SKM-1 treated with dmso at 0.1 percent for 144 hours (cell line): ENCODE results near the gene BPIFB3.
"Not testable (repeated sequence)": the region's sequence is repeated elsewhere in the genome, so short reads cannot be mapped to it uniquely, and the experiment has no call there.

Source experiments
- DNase-seq: peaks from one replicate; lab custom pipeline; 2025; ENCODE audit not compliant: unreplicated experiment; lab: John Stamatoyannopoulos, UW

Gene BPIFB3

DNA sequence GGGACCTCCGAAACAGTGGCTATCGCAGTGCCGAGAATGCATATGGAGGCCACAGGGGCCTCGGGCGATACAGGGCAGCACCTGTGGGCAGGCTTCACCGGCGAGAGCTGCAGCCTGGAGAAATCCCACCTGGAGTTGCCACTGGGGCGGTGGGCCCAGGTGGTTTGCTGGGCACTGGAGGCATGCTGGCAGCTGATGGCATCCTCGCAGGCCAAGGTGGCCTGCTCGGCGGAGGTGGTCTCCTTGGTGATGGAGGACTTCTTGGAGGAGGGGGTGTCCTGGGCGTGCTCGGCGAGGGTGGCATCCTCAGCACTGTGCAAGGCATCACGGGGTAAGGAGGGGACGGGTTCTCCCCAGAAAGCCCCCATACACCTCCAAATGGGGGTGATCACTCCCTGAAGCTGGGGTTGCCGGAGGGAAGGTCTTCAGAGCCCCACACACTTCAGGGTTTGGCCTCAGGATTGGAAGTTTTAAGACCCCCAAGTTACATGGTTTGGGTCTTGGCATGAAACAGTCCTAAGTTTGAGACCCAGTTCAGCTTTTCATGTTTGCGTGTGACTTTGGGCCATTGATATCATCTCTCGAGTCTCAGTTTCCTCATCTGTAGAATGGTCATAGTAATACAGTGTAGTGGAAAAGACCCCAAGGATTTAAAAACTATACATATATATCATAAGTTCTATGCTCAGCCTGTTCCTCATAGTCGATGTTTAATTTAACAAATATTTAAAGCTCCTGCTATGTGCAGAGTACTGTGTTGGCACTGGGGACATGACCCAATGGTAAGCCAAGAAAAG lies 30.0 kb downstream of the BPIFB3 start:
- DNase-seq = no peak

DNA sequence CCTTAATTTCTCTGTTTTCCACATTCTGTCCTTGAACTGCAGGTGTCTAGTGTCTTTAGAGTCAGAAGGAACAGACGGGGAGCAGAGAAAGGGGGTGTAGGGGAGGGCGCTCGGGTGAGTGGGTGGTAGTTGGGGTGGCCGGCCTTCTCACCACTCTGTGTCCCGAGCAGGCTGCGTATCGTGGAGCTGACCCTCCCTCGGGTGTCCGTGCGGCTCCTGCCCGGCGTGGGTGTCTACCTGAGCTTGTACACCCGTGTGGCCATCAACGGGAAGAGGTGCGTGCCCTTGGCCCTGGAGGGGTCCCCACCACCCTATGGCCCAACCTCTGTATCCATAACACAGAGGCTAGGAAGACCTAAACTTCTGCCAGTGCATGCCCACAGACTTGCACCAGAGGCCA lies 31.0 kb downstream of the BPIFB3 start:
- no peak for DNase-seq

GRCh38 chr20:33086052-33086722 lies 32.5 kb downstream of the BPIFB3 start:
- DNase-seq = no peak

DNA sequence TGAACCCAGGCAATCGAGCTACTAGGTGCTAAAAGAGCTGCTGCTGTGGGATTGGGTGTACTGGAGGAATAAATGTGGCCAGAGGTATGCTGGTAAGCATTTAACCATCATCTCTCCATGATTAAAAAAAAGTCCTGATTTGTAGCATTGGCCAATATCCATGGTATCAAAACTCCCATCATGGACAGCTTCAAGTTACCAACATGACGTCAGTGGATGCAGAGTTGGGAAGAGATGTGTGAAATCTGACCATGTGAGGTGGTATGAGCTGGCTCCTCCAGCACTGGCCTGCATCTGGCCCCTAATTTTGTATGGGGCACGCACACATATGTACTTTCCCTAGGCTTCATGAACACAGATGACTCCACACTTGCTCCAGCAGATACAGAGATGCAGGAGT lies 37.4 kb downstream of the BPIFB3 start:
- no peak for DNase-seq

DNA sequence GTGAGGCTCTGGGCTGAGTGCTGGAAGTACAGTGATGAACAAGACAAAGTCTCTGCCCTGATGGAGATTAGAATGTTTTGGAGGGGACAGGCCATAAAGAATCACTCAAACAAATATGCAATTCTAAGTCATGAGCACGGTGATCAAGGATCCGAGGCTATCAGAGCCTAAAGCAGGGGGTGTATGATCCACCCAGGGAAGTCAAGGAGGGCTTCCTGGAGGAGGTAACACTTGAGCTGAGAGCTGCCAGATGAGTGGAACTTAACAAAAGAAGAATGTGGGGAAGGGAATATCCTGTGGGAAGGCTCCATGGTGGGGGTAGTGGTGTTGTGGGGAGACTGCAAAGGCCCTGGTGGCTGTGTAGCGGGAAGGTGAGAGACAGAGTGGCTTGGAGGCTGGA lies 38.0 kb downstream of the BPIFB3 start:
- DNase-seq = no peak

DNA sequence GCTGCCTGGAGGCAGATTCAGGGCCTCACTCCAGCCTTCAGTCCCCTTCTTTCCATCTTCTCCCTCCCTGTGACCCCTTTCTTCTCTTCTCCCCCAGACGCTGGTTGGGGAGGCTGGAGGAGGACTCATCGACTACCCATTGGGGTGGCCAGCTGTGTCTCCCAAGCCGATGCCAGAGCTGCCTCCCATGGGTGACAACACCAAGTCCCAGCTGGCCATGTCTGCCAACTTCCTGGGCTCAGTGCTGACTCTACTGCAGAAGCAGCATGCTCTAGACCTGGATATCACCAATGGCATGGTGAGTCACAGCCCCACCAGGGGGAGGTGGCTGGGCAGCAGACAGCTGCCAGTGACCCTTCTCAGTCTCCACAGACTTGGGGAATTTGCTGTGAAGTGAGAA lies 38.7 kb downstream of the BPIFB3 start:
- no peak for DNase-seq

- DNase-seq = no peak
These were observed 39.4 kb downstream of the BPIFB3 start for GRCh38 chr20:33093074-33093473.

DNA sequence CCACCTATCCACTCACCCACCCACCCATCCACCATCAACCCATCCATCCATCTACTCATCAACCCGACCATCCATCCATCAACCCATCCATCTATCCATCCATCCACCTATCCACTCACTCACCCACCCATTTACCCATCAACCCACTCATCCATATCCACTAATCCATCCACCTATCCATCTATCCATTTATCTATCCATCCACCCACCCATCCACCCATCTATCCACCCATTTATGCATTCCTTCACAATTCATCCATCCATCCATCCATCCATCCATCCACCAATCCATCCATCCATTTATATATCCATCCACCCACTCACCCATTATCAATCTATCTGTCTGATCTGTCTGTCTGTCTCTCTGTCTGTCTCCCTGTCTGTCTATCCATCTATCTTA lies 39.9 kb downstream of the BPIFB3 start:
- DNase-seq = no peak

DNA sequence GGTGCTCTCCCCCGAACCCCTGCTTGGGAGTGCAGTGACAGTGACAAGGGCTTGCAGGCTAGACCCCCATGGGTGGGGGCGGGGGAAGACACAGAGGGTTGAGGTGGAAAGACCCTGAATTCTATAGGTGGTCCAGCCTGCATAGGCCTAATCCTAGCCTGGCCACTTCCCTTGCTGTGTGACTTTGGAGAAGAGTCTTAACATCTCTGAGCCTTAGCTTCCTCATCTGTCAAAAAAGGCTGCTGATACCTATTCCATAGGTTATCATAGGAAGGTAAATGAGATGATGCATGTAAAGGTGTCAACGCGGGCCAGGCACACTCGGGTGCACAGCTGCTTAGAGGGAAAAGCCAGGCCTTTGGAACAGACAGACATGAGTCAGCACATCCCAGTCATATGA lies 41.5 kb downstream of the BPIFB3 start:
- DNase-seq = no peak

DNA sequence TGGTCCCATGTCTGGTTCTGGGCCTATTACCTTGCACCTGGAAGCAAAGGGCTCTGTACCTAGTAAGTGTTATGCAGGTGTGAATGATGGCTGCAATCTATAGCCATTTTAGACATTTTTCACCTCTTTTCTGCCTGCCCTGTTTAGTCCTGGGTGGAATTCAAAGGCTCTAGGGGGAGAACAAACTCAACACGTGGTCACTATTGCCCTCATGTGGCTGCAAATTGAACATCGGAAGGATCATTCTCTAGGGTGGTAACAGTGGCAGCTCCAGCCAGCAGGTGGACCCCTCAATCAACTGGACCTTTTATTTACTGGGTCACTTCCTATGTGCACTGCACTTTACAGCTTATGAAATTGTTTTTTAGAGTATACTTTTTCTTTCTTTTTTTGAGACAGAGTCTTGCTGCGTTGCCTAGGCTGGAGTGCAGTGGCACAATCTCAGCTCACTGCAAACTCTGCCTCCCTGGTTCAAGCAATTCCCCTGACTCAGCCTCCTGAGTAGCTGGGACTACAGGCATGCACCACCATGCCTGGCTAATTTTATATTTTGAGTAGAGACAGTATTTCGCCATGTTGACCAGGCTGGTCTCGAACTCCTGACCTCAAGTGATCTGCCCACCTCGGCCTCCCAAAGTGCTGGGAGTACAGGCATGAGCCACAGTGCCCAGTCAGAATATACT lies 42.3 kb downstream of the BPIFB3 start:
- DNase-seq = peak; percentile 57

- no peak for DNase-seq
These were observed 43.3 kb downstream of the BPIFB3 start for GRCh38 chr20:33097001-33097400.

- no peak for DNase-seq
These were observed 46.3 kb downstream of the BPIFB3 start for GRCh38 chr20:33099843-33100538.

GRCh38 chr20:33103556-33103955 lies 49.9 kb downstream of the BPIFB3 start:
- DNase-seq = no peak

- no peak for DNase-seq
These were observed 50.6 kb downstream of the BPIFB3 start for GRCh38 chr20:33104336-33104735.

DNA sequence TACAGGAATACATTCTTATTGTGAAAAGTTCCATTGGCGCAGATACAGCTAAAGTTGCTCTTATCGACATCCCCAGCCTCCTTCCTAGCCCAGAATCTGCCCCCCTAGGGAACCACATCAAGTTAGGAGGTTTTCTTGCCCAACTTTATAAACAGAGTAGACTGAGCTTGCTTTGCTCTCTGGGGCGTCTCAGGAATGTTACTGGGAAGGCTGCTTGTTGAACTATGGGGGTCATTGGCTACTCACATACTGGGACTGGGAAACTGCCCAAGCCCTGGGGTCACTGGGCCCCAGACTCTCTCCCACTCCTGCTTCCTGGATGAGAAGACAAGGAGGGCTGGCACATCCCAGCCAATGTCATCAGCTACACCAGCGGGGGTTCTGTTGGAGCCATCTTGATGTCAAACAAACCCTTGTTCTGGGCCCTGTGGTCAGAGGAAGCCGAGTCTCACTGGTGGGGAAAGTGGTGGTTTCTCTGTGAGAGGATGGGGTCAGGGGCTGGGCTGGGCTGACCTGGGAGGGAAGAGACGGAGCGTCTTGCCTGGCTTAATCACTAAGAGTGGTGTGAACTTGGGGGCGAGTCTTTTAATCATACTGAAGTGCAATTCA lies 51.7 kb downstream of the BPIFB3 start:
- DNase-seq = no peak

GRCh38 chr20:33106058-33106620 lies 52.4 kb downstream of the BPIFB3 start:
- not testable (repeated sequence) for DNase-seq

GRCh38 chr20:33108661-33109060 lies 55.0 kb downstream of the BPIFB3 start:
- no peak for DNase-seq

GRCh38 chr20:33110147-33110825 lies 56.6 kb downstream of the BPIFB3 start:
- no peak for DNase-seq

- DNase-seq = no peak
These were observed 57.6 kb downstream of the BPIFB3 start for GRCh38 chr20:33111306-33111705.
